Esophagus squamous epithelium (tissue), 5 donors: Measurements from ENCODE around the gene TBC1D23. TPM values are rescaled to one million over a fixed set of nuclear protein-coding genes. Genes with fewer than 3 reads are reported as not detected.

Experiments used
- DNase-seq: peaks from one replicate; lab custom pipeline; 2025; lab: John Stamatoyannopoulos, UW
- H3K27ac ChIP-seq, 4 donors: fragments of 200-600 bp; sonication (generic); one replicate each; pipeline ENCODE4 v1.5.1; 2016 to 2019; ENCODE audit warnings: mild to moderate bottlenecking in 1 of 4
- H3K27me3 ChIP-seq, 4 donors: fragments of 200-600 bp; sonication (generic); 1 replicate in 3 of 4; 2 replicates in 1 of 4; pipeline versions ENCODE4 v1.5.1 to v1.6.0; 2017 to 2021; ENCODE audit warnings: antibody characterized with exemption in 1 of 4
- H3K36me3 ChIP-seq, 3 donors: fragments of 200-600 bp; sonication (generic); one replicate each; pipeline ENCODE4 v1.5.1; 2016 to 2019
- H3K4me1 ChIP-seq, 3 donors: fragments of 200-600 bp; sonication (generic); one replicate each; pipeline ENCODE4 v1.5.1; 2017 to 2019
- H3K4me3 ChIP-seq, 4 donors: fragments of 200-600 bp; sonication (generic); 1 replicate in 3 of 4; 2 replicates in 1 of 4; pipeline ENCODE4 v1.5.1; 2016 to 2019; ENCODE audit warnings: mild to moderate bottlenecking in 2 of 4, moderate library complexity in 1 of 4
- H3K9me3 ChIP-seq, 3 donors: fragments of 200-600 bp; sonication (generic); one replicate each; pipeline ENCODE4 v1.5.1; 2016 to 2019
- POLR2A ChIP-seq, 4 donors: fragments of 450-650 bp; IDR thresholded peaks; one replicate each; pipeline ENCODE4 v1.6.1; 2017; ENCODE audit warnings: antibody characterized with exemption in 4 of 4, mild to moderate bottlenecking in 4 of 4, moderate library complexity in 3 of 4
- WGBS, 2 donors: methylation state at CpG; one replicate each; pipeline ENCODE4 v1.1.5; 2018; 5-methylcytosine and 5-hydroxymethylcytosine counted together
- intact Hi-C: fragments of 100-400 bp; cut with DNase I; formaldehyde crosslinking; loops from one replicate; pipeline ENCODE4 v1.15.0; 2022
- total RNA-seq, 4 donors: library from RNA; depleted of rRNA; stranded (reverse); fragments of >200 nt; gene quantifications; one replicate each; pipeline ENCODE4 v1.1.0, GENCODE V29; 2016
- TF ChIP-seq, protein P1 (sequence below), 6 experiments: fragments of 450-650 bp in 4 of 6; fragments of 200-600 bp in 2 of 6; sonication (generic) in 2 of 6; IDR thresholded peaks; one replicate each; pipeline ENCODE4 v1.5.1; 2016 to 2019; ENCODE audit warnings: antibody characterized with exemption in 6 of 6, mild to moderate bottlenecking in 4 of 6, moderate library complexity in 4 of 6
- donor health status: DM: yes; HTN: yes; CAD: no.

TBC1D23 gene
- total RNA-seq, 4 donors from 2014 or later = 16.3 to 40.0 (median 32.1) TPM

DNA sequence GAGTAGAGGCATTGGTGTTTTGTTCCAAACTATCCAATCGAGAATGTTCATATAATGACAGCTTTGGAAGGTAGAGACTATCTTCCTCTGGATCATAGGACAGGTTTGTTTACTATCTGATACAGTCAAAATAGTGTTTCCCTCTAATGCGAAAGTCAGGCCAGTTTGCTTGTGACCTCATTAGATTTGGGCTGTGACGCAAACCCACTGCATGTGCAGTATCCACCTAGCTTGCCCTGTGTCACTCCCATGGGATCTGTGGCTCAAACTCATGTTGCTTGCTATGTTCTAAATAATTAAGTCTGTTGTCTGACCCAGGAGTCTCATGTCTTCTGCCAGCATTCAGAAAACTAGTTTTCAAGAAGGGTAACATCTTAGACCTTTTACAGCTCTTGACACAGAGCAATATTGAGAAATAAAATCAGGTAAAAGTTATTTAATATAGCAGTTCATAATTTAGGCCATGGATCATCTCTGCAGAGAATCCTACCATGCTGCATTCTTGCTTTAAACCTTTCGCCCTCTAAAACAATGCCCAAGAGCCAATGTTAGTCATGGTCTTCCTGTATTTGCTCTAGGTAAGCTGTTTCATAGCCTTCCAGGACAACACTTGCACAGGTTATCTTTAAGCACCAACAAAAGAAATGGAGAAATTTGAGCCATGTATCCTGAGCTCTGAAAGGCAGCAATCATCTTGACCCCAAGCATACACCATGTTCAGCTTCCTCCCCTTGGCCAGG lies 100.1 kb downstream of the TBC1D23 start:
- no peak for DNase-seq
- TF ChIP-seq, protein P1, sequence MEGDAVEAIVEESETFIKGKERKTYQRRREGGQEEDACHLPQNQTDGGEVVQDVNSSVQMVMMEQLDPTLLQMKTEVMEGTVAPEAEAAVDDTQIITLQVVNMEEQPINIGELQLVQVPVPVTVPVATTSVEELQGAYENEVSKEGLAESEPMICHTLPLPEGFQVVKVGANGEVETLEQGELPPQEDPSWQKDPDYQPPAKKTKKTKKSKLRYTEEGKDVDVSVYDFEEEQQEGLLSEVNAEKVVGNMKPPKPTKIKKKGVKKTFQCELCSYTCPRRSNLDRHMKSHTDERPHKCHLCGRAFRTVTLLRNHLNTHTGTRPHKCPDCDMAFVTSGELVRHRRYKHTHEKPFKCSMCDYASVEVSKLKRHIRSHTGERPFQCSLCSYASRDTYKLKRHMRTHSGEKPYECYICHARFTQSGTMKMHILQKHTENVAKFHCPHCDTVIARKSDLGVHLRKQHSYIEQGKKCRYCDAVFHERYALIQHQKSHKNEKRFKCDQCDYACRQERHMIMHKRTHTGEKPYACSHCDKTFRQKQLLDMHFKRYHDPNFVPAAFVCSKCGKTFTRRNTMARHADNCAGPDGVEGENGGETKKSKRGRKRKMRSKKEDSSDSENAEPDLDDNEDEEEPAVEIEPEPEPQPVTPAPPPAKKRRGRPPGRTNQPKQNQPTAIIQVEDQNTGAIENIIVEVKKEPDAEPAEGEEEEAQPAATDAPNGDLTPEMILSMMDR (IDR thresholded peaks at IDR 0.05) = no peak
- TF ChIP-seq POLR2A (IDR thresholded peaks at IDR 0.05) = no peak
- 90 to 94% methylated on average over 4 of the region's 4 CpGs for WGBS, 2 donors
- intact Hi-C loops = no loop called here
- H3K27ac ChIP-seq = no peak overlapping the region
- no peaks in the 10 kb centered on the region for H3K27me3 ChIP-seq
- no peak overlapping the region for H3K4me3 ChIP-seq
- no peaks in the 10 kb centered on the region for H3K4me1 ChIP-seq
- H3K36me3 ChIP-seq = peaks cover 0 to 99% (median 3%) of the 10 kb centered on the region in 3 donors
- peaks cover 0 to 5% (median 0%) of the 10 kb centered on the region in 3 donors for H3K9me3 ChIP-seq

DNA sequence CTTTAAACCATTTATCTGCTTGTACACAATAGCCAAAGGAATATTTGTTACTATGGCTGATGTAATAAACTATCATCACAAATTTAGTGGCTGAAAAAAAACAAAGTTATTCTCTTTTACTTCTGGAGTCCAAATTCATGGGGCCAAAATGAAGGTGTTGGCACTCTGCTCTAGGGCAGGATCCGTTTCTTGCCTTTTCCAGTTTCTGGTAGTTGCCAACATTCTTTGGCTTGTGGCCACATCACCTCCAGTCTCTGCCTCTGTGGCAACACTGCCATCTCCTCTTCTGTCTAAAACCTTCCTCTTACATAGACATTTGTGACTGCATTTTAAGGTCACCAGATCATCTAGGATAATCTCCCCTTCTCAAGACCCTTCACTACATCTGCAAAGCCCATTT lies 101.1 kb downstream of the TBC1D23 start:
- Histone ChIP-seq H3K36me3 (peaks cover 0 to 99% (median 3%) of the 10 kb centered on the region in 3 donors), H3K4me1 (no peaks in the 10 kb centered on the region), H3K27ac (no peak overlapping the region), H3K9me3 (peaks cover 0 to 5% (median 0%) of the 10 kb centered on the region in 3 donors), H3K4me3 (no peak overlapping the region), H3K27me3 (no peaks in the 10 kb centered on the region)
- intact Hi-C loops = no loop called here
- 50 to 71% methylated on average over 1 of the region's 1 CpG for WGBS, 2 donors
- no peak for DNase-seq
- TF ChIP-seq, protein P1 (IDR thresholded peaks at IDR 0.05) = no peak
- TF ChIP-seq POLR2A (IDR thresholded peaks at IDR 0.05) = no peak

DNA sequence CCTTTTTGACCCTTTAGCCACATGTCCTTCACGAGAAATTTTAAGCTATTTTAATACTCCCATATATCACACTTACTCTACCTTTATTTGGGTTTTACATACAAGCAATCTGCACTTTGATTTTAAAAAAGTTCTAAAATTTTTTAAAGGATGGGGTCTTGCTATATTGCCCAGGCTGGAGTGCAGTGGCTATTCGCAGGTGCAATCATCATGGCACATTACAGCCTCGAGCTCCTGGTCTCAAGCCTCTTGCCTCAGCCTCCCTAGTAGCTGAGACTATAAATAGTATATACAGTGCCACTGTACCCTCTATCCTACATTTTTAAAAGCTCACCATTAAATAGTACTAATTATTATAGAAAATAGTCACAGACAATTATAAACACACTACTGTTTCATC lies 103.6 kb downstream of the TBC1D23 start:
- 94 to 100% methylated on average over 3 of the region's 3 CpGs for WGBS, 2 donors
- intact Hi-C loops = no loop called here
- Histone ChIP-seq H3K36me3 (peaks cover 0 to 97% (median 3%) of the 10 kb centered on the region in 3 donors), H3K4me1 (no peaks in the 10 kb centered on the region), H3K4me3 (no peak overlapping the region), H3K27me3 (no peaks in the 10 kb centered on the region), H3K27ac (no peak overlapping the region), H3K9me3 (peaks cover 0 to 5% (median 0%) of the 10 kb centered on the region in 3 donors)
- TF ChIP-seq, protein P1 (IDR thresholded peaks at IDR 0.05) = no peak
- no peak for TF ChIP-seq POLR2A (IDR thresholded peaks at IDR 0.05)
- no peak for DNase-seq

DNA sequence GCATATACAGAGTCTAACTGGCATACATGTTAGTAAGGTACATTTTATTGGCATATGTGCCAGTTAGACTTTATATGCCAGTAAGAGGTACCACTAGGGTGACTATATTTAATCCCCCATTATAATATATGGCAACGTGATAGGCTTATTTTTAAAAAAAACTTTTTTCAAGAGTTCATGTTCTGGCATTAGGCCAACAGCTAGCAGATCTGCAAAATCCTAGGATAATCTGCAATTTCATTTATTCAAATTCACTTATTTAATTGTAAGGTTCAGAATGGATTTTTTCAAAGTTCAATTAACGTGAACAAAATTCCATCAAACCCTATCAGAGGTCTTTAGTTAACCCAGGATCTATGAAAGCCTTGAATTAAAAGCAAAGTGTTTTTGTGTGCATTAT lies 105.6 kb downstream of the TBC1D23 start:
- Histone ChIP-seq H3K27ac (no peak overlapping the region), H3K9me3 (peaks cover 0 to 5% (median 0%) of the 10 kb centered on the region in 3 donors), H3K4me1 (no peaks in the 10 kb centered on the region), H3K4me3 (no peak overlapping the region), H3K36me3 (peaks cover 0 to 98% (median 11%) of the 10 kb centered on the region in 3 donors), H3K27me3 (no peaks in the 10 kb centered on the region)
- DNase-seq = no peak
- intact Hi-C loops = no loop called here
- TF ChIP-seq, protein P1 (IDR thresholded peaks at IDR 0.05) = no peak
- no peak for TF ChIP-seq POLR2A (IDR thresholded peaks at IDR 0.05)
- 67 to 72% methylated on average over 2 of the region's 2 CpGs for WGBS, 2 donors

DNA sequence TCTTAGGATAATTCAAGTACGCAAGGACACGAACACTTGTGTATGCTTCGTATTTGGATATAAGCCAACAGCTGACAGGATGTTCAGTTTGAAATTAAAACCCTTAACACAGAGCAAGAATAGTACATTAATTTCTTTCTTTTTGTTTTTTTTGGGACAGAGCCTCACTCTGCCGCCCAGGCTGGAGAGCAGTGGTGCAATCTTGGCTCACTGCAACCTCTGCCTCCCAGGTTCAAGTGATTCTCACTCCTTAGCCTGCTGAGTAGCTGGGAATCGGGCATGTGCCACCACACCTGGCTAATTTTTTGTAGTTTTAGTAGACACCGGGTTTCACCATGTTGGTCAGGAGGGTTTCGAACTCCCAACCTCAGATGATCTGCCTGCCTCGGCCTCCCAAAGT lies 107.6 kb downstream of the TBC1D23 start:
- Histone ChIP-seq H3K36me3 (peaks cover 0 to 98% (median 24%) of the 10 kb centered on the region in 3 donors), H3K4me3 (no peak overlapping the region), H3K27me3 (no peaks in the 10 kb centered on the region), H3K27ac (no peak overlapping the region), H3K9me3 (no peaks in the 10 kb centered on the region), H3K4me1 (no peaks in the 10 kb centered on the region)
- intact Hi-C loops = no loop called here
- TF ChIP-seq, protein P1 (IDR thresholded peaks at IDR 0.05) = no peak
- no peak for TF ChIP-seq POLR2A (IDR thresholded peaks at IDR 0.05)
- 82 to 84% methylated on average over 8 of the region's 8 CpGs for WGBS, 2 donors
- DNase-seq = no peak
